ENCODE results near the gene MICU1. TPM values are rescaled to one million over a fixed set of nuclear protein-coding genes. Genes with fewer than 3 reads are reported as not detected.
A peak's percentile ranks its signal among the peaks of the same experiment; 100 is the strongest.

Gene MICU1
- total and polyA plus RNA-seq, 12 donors: 34.2 to 54.1 (median 44.3) TPM

DNA sequence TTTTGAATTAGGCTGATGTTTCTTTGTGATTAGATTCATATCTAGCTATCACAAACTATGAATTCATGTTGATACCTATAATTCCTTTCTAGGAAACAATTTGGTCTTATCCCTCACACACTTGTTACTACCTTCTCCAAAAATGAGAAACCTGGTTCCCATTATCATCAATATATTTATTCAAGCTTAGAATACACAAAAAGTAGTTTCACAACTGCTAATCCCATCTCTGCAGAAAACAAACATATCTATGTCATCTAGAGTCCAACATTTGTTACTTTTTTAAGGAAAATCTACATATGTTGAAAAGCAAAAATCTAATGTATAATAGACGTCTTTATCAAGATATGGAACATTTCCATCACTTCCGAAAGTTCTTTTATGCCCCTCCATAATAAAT, 110.4 kb downstream of the MICU1 start:
- ATAC-seq (no peak), DNase-seq (no peak)
- no peaks in the 10 kb centered on the region for H3K27me3 ChIP-seq
- peaks cover 0 to 6% (median 0%) of the 10 kb centered on the region in 9 donors for H3K36me3 ChIP-seq
- H3K9me3 ChIP-seq: peaks cover 0 to 12% (median 0%) of the 10 kb centered on the region in 11 donors
- intact Hi-C loops (cut with DNase I): no loop called here
- no peak overlapping the region for H3K4me3 ChIP-seq
- 84 to 90% methylated on average over 2 of the region's 2 CpGs for WGBS, 2 donors
- no peak overlapping the region for H3K27ac ChIP-seq
- H3K4me1 ChIP-seq: peaks cover 0 to 13% (median 0%) of the 10 kb centered on the region in 9 donors
- TF ChIP-seq, protein P1, sequence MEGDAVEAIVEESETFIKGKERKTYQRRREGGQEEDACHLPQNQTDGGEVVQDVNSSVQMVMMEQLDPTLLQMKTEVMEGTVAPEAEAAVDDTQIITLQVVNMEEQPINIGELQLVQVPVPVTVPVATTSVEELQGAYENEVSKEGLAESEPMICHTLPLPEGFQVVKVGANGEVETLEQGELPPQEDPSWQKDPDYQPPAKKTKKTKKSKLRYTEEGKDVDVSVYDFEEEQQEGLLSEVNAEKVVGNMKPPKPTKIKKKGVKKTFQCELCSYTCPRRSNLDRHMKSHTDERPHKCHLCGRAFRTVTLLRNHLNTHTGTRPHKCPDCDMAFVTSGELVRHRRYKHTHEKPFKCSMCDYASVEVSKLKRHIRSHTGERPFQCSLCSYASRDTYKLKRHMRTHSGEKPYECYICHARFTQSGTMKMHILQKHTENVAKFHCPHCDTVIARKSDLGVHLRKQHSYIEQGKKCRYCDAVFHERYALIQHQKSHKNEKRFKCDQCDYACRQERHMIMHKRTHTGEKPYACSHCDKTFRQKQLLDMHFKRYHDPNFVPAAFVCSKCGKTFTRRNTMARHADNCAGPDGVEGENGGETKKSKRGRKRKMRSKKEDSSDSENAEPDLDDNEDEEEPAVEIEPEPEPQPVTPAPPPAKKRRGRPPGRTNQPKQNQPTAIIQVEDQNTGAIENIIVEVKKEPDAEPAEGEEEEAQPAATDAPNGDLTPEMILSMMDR (IDR thresholded peaks at IDR 0.05): no peak

DNA sequence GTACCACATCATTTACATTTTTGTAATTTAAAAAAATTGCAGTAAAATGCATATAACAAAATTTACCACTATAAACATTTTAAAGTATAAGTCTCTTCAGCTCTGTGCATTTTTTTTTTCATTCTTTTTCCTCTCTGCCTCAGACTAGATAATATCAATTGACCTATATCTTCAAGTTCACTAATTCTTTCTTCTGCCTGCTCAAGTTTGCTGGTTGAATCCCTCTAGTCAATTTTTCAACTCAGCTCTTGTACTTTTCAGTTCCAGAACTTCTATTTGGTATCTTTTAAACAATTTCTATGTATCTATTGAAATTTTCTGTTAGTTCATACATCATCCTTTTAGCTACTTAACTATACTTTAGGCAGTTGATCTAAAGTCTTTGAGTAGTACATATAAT, 112.0 kb downstream of the MICU1 start:
- Histone ChIP-seq H3K4me3 (no peak overlapping the region), H3K36me3 (peaks cover 0 to 6% (median 0%) of the 10 kb centered on the region in 9 donors), H3K27ac (no peak overlapping the region), H3K9me3 (peaks cover 0 to 12% (median 0%) of the 10 kb centered on the region in 11 donors), H3K4me1 (peaks cover 0 to 26% (median 0%) of the 10 kb centered on the region in 9 donors), H3K27me3 (no peaks in the 10 kb centered on the region)
- intact Hi-C loops (cut with DNase I): no loop called here
- ATAC-seq (no peak), DNase-seq (no peak)
- TF ChIP-seq, protein P1 (IDR thresholded peaks at IDR 0.05): no peak

DNA sequence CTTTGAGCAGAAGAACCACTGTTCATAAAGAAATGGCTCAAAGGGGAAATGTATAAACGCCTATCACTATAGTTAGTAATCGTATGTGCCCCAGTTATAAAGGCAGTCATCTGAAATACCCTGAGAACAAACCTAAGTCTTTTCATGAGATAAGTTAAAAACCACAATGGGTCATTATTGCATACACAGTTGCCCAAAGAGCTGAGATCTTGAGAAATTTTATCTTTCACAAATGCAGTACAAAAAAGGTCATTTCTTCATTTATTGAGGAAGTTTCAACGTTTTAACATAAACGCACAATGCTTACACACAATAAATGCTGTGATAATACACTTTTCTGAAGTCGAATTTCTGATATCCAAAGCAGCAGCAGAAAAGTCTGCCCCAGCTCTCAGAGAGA, 114.4 kb downstream of the MICU1 start:
- Histone ChIP-seq H3K36me3 (peaks cover 0 to 16% (median 0%) of the 10 kb centered on the region in 9 donors), H3K4me3 (no peak overlapping the region), H3K27me3 (no peaks in the 10 kb centered on the region), H3K27ac (peak overlapping the region in 1 of 10 donors; percentile 49), H3K9me3 (peaks cover 0 to 12% (median 0%) of the 10 kb centered on the region in 11 donors), H3K4me1 (peaks cover 0 to 26% (median 0%) of the 10 kb centered on the region in 9 donors)
- 82 to 88% methylated on average over 5 of the region's 5 CpGs for WGBS, 2 donors
- ATAC-seq (no peak), DNase-seq (no peak)
- intact Hi-C loops (cut with DNase I): no loop called here
- TF ChIP-seq, protein P1 (IDR thresholded peaks at IDR 0.05): no peak

DNA sequence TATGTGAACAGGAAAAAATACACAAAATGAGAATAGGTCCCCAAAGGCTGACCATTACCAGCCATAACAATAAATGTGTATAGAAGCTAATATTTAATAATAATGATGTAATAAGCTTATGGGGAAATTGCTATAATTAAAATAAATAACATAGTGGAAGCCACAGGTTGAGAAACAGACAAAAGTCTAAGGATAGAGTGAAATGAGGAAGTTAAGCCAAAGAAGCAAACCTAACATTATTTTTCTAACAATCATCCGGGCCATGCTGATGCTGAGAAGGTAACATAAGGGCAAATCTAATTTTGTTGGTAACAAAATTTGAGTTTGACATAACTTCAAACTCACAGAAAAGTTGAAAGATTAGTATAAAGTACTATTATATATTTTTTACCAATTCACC, 115.9 kb downstream of the MICU1 start:
- Histone ChIP-seq H3K27me3 (no peaks in the 10 kb centered on the region), H3K4me3 (no peak overlapping the region), H3K9me3 (peaks cover 0 to 12% (median 0%) of the 10 kb centered on the region in 11 donors), H3K4me1 (peaks cover 0 to 26% (median 0%) of the 10 kb centered on the region in 9 donors), H3K36me3 (peaks cover 0 to 19% (median 0%) of the 10 kb centered on the region in 9 donors), H3K27ac (no peak overlapping the region)
- DNase-seq (no peak), ATAC-seq (no peak)
- WGBS, 2 donors: 90 to 91% methylated on average over 1 of the region's 1 CpG
- intact Hi-C loops (cut with DNase I): no loop called here
- TF ChIP-seq, protein P1 (IDR thresholded peaks at IDR 0.05): no peak

Measured in heart right ventricle (tissue), 16 donors.